Lung (tissue), 12 donors: ENCODE results near the gene ANKFY1. TPM values are rescaled to one million over a fixed set of nuclear protein-coding genes. Genes with fewer than 3 reads are reported as not detected.
"Not testable (repeated sequence)": the region's sequence is repeated elsewhere in the genome, so short reads cannot be mapped to it uniquely, and the experiment has no call there.

Experiments
- ATAC-seq: fragments of 200-7000 bp; cut with Tn5 transposase; one replicate; pipeline ENCODE4 v1.9.1; 2020; ENCODE audit warnings: moderate number of reproducible peaks; ENCODE audit not compliant: insufficient read depth, low FRiP score
- DNase-seq, 3 donors: peaks; one replicate each; pipeline ENCODE4 v3.0.0-alpha.2; 2013 to 2017
- H3K27ac ChIP-seq, 2 donors: one replicate each; pipeline ENCODE4 v1.5.1; 2013; ENCODE audit warnings: mild to moderate bottlenecking in 2 of 2, moderate library complexity in 2 of 2, control low read depth in 1 of 2, inconsistent platforms in 1 of 2, low read depth in 1 of 2, low read length in 1 of 2
- H3K27me3 ChIP-seq, 3 donors: one replicate each; pipeline ENCODE4 v1.5.1; 2013; ENCODE audit warnings: low read length in 2 of 3; ENCODE audit not compliant: control insufficient read depth in 3 of 3, insufficient read depth in 3 of 3
- H3K36me3 ChIP-seq, 4 donors: one replicate each; pipeline ENCODE4 v1.5.1; 2013; ENCODE audit warnings: low read length in 4 of 4, mild to moderate bottlenecking in 1 of 4, moderate library complexity in 1 of 4; ENCODE audit not compliant: control insufficient read depth in 4 of 4, insufficient read depth in 4 of 4
- H3K4me1 ChIP-seq, 5 donors: one replicate each; pipeline ENCODE4 v1.5.1; 2013; ENCODE audit warnings: low read length in 5 of 5, mild to moderate bottlenecking in 2 of 5, moderate library complexity in 1 of 5; ENCODE audit not compliant: control insufficient read depth in 5 of 5, insufficient read depth in 5 of 5
- H3K4me3 ChIP-seq: one replicate; pipeline ENCODE4 v1.5.1; 2013; ENCODE audit warnings: mild to moderate bottlenecking, control low read depth, moderate library complexity
- H3K9ac ChIP-seq, 2 donors: one replicate each; pipeline ENCODE4 v1.5.1; 2013; ENCODE audit warnings: low read length in 2 of 2, control low read depth in 1 of 2; ENCODE audit not compliant: insufficient read depth in 1 of 2
- H3K9me3 ChIP-seq, 4 donors: one replicate each; pipeline ENCODE4 v1.5.1; 2013; ENCODE audit warnings: low read length in 3 of 4, mild to moderate bottlenecking in 1 of 4, moderate library complexity in 1 of 4; ENCODE audit not compliant: control insufficient read depth in 4 of 4, insufficient read depth in 3 of 4
- WGBS, 2 donors: extraction: QIAGEN DNeasy Blood & Tissue Kit; methylation state at CpG; one replicate each; pipeline ENCODE4 v1.1.7; 2013; 5-methylcytosine and 5-hydroxymethylcytosine counted together
- polyA plus RNA-seq, 2 donors: library from polyadenylated mRNA; stranded (reverse); fragments of 200-250 nt; gene quantifications; one replicate each; pipeline ENCODE4 v1.2.1, GENCODE V29; 2013
- total RNA-seq, 2 donors: library from RNA; depleted of rRNA in 1 of 2; stranded (reverse); fragments of >200 nt in 1 of 2; gene quantifications; one replicate each; pipeline ENCODE4 v1.2.1, GENCODE V29; 2014 to 2021
- TF ChIP-seq, protein P1 (sequence below): IDR thresholded peaks from 2 replicates; pipeline ENCODE4 v1.5.1; 2012; ENCODE audit warnings: mild to moderate bottlenecking; ENCODE audit errors: control extremely low read depth, extremely low read depth
- donor health status: control.
- donor health status: control.
- donor health status: Bipolar disorder and iron deficiency.
- donor health status: healthy.
- donor health status: DM: yes; HTN: yes; CAD: no.

The ANKFY1 gene
- total and polyA plus RNA-seq, 4 donors: 11.4 to 60.2 (median 38.8) TPM

DNA sequence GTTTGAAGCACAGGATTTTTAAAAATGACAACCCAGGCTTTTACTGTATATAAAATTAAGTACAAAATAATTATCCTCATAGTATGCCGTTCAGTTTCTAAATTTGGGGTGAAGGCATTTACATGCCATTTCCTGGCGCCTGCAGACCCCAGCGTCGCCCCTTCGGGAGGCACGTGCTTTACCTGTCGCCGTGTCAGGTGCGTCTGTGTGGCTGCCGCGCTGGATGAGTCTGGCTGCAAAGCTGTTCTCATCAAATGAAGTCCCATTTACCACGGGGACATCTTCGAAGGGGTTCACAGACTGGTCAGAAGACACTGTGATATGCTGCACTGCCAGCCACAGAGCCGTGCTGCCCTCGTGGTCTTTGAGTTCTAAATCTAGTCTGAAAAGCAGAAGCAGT, 69.0 kb downstream of the ANKFY1 start:
- Histone ChIP-seq H3K9ac (no peak overlapping the region), H3K36me3 (peaks cover 0 to 21% (median 12%) of the 10 kb centered on the region in 4 donors), H3K4me1 (no peaks in the 10 kb centered on the region), H3K27ac (no peak overlapping the region), H3K4me3 (no peak overlapping the region), H3K27me3 (no peaks in the 10 kb centered on the region), H3K9me3 (no peaks in the 10 kb centered on the region)
- DNase-seq (no peak), ATAC-seq (no peak)
- TF ChIP-seq, protein P1, sequence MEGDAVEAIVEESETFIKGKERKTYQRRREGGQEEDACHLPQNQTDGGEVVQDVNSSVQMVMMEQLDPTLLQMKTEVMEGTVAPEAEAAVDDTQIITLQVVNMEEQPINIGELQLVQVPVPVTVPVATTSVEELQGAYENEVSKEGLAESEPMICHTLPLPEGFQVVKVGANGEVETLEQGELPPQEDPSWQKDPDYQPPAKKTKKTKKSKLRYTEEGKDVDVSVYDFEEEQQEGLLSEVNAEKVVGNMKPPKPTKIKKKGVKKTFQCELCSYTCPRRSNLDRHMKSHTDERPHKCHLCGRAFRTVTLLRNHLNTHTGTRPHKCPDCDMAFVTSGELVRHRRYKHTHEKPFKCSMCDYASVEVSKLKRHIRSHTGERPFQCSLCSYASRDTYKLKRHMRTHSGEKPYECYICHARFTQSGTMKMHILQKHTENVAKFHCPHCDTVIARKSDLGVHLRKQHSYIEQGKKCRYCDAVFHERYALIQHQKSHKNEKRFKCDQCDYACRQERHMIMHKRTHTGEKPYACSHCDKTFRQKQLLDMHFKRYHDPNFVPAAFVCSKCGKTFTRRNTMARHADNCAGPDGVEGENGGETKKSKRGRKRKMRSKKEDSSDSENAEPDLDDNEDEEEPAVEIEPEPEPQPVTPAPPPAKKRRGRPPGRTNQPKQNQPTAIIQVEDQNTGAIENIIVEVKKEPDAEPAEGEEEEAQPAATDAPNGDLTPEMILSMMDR: no peak
- 86 to 92% methylated on average over 15 of the region's 15 CpGs for WGBS, 2 donors

DNA sequence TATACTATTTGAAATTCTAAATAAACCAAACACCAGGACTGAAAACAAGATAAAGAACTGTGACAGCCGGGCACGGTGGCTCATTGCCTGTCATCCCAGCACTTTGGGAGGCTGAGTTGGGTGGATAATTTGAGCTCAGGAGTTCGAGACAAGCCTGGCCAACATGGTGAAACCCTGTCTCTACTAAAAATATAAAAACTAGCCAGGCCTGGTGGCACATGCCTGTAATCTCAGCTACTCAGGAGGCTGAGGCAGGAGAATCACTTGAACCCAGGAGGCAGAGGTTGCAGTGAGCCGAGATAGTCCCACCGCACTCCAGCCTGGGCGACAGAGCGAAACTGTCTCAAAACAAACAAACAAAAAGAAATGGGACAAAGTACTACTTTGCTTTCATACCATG, 73.0 kb downstream of the ANKFY1 start:
- H3K27ac ChIP-seq, H3K9me3 ChIP-seq, H3K4me1 ChIP-seq, ATAC-seq, DNase-seq, H3K4me3 ChIP-seq, H3K9ac ChIP-seq, H3K27me3 ChIP-seq: not testable (repeated sequence)
- H3K36me3 ChIP-seq: peaks cover 10 to 43% (median 21%) of the 10 kb centered on the region in 4 donors
- 88 to 93% methylated on average over 7 of the region's 7 CpGs for WGBS, 2 donors

DNA sequence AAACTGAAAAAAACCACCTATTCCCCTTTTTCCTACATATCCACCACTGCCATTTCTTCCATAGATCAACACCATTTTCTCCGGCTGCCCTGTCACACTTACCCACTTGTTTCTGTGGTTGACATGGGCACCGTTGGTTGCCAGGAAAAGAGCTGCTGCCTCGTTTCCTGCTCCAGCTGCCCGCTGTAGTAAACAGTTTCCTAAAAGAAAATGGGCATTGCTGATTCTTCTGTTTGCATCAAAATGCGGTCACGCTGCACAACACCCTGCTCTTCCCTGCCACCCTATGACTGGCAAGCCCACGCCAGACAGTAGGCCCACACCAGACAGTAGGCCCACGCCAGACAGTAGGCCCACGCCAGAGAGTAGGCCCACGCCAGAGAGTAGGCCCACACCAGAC, 74.5 kb downstream of the ANKFY1 start:
- Histone ChIP-seq H3K9me3 (no peaks in the 10 kb centered on the region), H3K4me1 (no peaks in the 10 kb centered on the region), H3K27me3 (no peaks in the 10 kb centered on the region), H3K9ac (no peak overlapping the region), H3K27ac (peak overlapping the region in 1 of 2 donors; percentile 21), H3K36me3 (peaks cover 12 to 35% (median 24%) of the 10 kb centered on the region in 4 donors), H3K4me3 (no peak overlapping the region)
- WGBS, 2 donors: 24 to 58% methylated on average over 10 of the region's 10 CpGs
- DNase-seq (no peak), ATAC-seq (no peak)
- TF ChIP-seq, protein P1: no peak

DNA sequence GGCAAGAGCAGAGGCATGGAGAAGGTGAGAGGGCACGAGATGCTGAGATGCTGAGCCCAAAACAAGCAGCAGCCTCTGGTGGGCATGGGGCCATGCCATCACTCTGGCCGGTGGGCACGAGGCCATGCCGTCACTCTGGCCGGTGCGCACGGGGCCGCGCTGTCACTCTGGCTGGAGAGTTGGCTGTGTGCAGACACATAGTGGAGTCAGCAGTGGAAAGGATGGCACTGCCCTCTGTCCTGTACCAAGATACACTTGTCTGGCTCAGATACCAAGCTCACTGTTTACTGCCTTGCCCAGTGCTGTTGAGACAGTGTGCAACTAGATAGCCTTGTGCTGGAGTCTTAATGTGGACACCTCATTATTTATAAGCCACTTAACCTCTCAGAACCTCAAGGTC, 75.7 kb downstream of the ANKFY1 start:
- 97 to 98% methylated on average over 9 of the region's 9 CpGs for WGBS, 2 donors
- no peaks in the 10 kb centered on the region for H3K27me3 ChIP-seq
- TF ChIP-seq, protein P1: no peak
- H3K4me3 ChIP-seq: no peak overlapping the region
- H3K9me3 ChIP-seq: peaks cover 0 to 2% (median 0%) of the 10 kb centered on the region in 4 donors
- no peak overlapping the region for H3K9ac ChIP-seq
- DNase-seq (no peak), ATAC-seq (no peak)
- H3K4me1 ChIP-seq: no peaks in the 10 kb centered on the region
- no peak overlapping the region for H3K27ac ChIP-seq
- peaks cover 16 to 47% (median 32%) of the 10 kb centered on the region in 4 donors for H3K36me3 ChIP-seq
